Mononuclear cell (primary cell): ENCODE measurements around the gene YIF1A. TPM values are rescaled to one million over a fixed set of nuclear protein-coding genes. Genes with fewer than 3 reads are reported as not detected.
"Not testable (repeated sequence)": the region's sequence is repeated elsewhere in the genome, so short reads cannot be mapped to it uniquely, and the experiment has no call there.

Experiments used
- H3K27me3 ChIP-seq: 2 replicates; pipeline ENCODE4 v1.6.0; 2011; ENCODE audit warnings: low read length, control low read depth; ENCODE audit not compliant: insufficient read depth
- H3K4me1 ChIP-seq: 2 replicates; pipeline ENCODE4 v1.5.1; 2011; ENCODE audit warnings: mild to moderate bottlenecking, low read length, control low read depth; ENCODE audit not compliant: insufficient read depth
- H3K4me3 ChIP-seq: 2 replicates; pipeline ENCODE4 v1.5.1; 2011; ENCODE audit warnings: mild to moderate bottlenecking, low read length, moderate library complexity
- H3K9me3 ChIP-seq: 2 replicates; pipeline ENCODE4 v1.5.1; 2011; ENCODE audit warnings: low read depth, mild to moderate bottlenecking, control low read depth, low read length
- total RNA-seq: library from RNA; depleted of rRNA; stranded (reverse); fragments of >200 nt; gene quantifications from one replicate; pipeline ENCODE4 v1.2.3, GENCODE V29; 2012

YIF1A gene
- total RNA-seq, 1 donor = 13.1 TPM

GRCh38 chr11:66328302-66329144, 39.6 kb upstream of the YIF1A start:
- Histone ChIP-seq H3K4me3 (no peak overlapping the region), H3K4me1 (peaks cover 33% of the 10 kb centered on the region), H3K9me3 (no peaks in the 10 kb centered on the region), H3K27me3 (no peaks in the 10 kb centered on the region)

- H3K4me3 ChIP-seq = no peak overlapping the region
Measured at GRCh38 chr11:66328031-66328301, 39.0 kb upstream of the YIF1A start.

GRCh38 chr11:66327171-66328030, 38.5 kb upstream of the YIF1A start:
- H3K4me1 ChIP-seq = peaks cover 33% of the 10 kb centered on the region

More at GRCh38 chr11:66328031-66328301, 39.0 kb upstream of the YIF1A start:
- no peaks in the 10 kb centered on the region for H3K9me3 ChIP-seq
- peaks cover 33% of the 10 kb centered on the region for H3K4me1 ChIP-seq
- H3K27me3 ChIP-seq = no peaks in the 10 kb centered on the region

GRCh38 chr11:66326261-66327111, 37.5 kb upstream of the YIF1A start:
- H3K4me1 ChIP-seq = peaks cover 33% of the 10 kb centered on the region
- H3K4me3 ChIP-seq = no peak overlapping the region
- H3K9me3 ChIP-seq = no peaks in the 10 kb centered on the region
- H3K27me3 ChIP-seq = no peaks in the 10 kb centered on the region

More at GRCh38 chr11:66327171-66328030, 38.5 kb upstream of the YIF1A start:
- Histone ChIP-seq H3K27me3 (no peaks in the 10 kb centered on the region), H3K9me3 (no peaks in the 10 kb centered on the region), H3K4me3 (no peak overlapping the region)

GRCh38 chr11:66325263-66325671, 36.3 kb upstream of the YIF1A start:
- H3K9me3 ChIP-seq = no peaks in the 10 kb centered on the region
- peaks cover 33% of the 10 kb centered on the region for H3K4me1 ChIP-seq
- no peaks in the 10 kb centered on the region for H3K27me3 ChIP-seq
- H3K4me3 ChIP-seq = no peak overlapping the region

- no peaks in the 10 kb centered on the region for H3K9me3 ChIP-seq
- no peaks in the 10 kb centered on the region for H3K27me3 ChIP-seq
- H3K4me3 ChIP-seq = no peak overlapping the region
- H3K4me1 ChIP-seq = peaks cover 33% of the 10 kb centered on the region
Measured at GRCh38 chr11:66324664-66325063, 35.7 kb upstream of the YIF1A start.

GRCh38 chr11:66323684-66324083, 34.7 kb upstream of the YIF1A start:
- Histone ChIP-seq H3K27me3 (no peaks in the 10 kb centered on the region), H3K9me3 (no peaks in the 10 kb centered on the region), H3K4me3 (no peak overlapping the region), H3K4me1 (peaks cover 36% of the 10 kb centered on the region)

GRCh38 chr11:66322732-66323427, 33.9 kb upstream of the YIF1A start:
- Histone ChIP-seq H3K9me3 (no peaks in the 10 kb centered on the region), H3K4me3 (no peak overlapping the region), H3K27me3 (no peaks in the 10 kb centered on the region), H3K4me1 (peaks cover 36% of the 10 kb centered on the region)

GRCh38 chr11:66321606-66322005, 32.7 kb upstream of the YIF1A start:
- no peak overlapping the region for H3K4me3 ChIP-seq
- no peaks in the 10 kb centered on the region for H3K9me3 ChIP-seq
- H3K27me3 ChIP-seq = no peaks in the 10 kb centered on the region
- peaks cover 32% of the 10 kb centered on the region for H3K4me1 ChIP-seq

- H3K9me3 ChIP-seq, H3K27me3 ChIP-seq, H3K4me3 ChIP-seq: not testable (repeated sequence)
- peaks cover 26% of the 10 kb centered on the region for H3K4me1 ChIP-seq
Measured at GRCh38 chr11:66320748-66321147, 31.8 kb upstream of the YIF1A start.

- H3K4me1 ChIP-seq = peaks cover 25% of the 10 kb centered on the region
- H3K4me3 ChIP-seq, H3K9me3 ChIP-seq, H3K27me3 ChIP-seq: not testable (repeated sequence)
Measured at GRCh38 chr11:66320289-66320688, 31.3 kb upstream of the YIF1A start.

GRCh38 chr11:66318600-66318970, 29.6 kb upstream of the YIF1A start:
- no peaks in the 10 kb centered on the region for H3K27me3 ChIP-seq
- H3K4me1 ChIP-seq = peaks cover 33% of the 10 kb centered on the region
- H3K9me3 ChIP-seq = no peaks in the 10 kb centered on the region
- H3K4me3 ChIP-seq = no peak overlapping the region

GRCh38 chr11:66317723-66318599, 29.0 kb upstream of the YIF1A start:
- Histone ChIP-seq H3K4me1 (peaks cover 39% of the 10 kb centered on the region), H3K9me3 (no peaks in the 10 kb centered on the region), H3K27me3 (no peaks in the 10 kb centered on the region), H3K4me3 (no peak overlapping the region)

- no peak overlapping the region for H3K4me3 ChIP-seq
- H3K9me3 ChIP-seq = no peaks in the 10 kb centered on the region
- peaks cover 42% of the 10 kb centered on the region for H3K4me1 ChIP-seq
- H3K27me3 ChIP-seq = no peaks in the 10 kb centered on the region
Measured at GRCh38 chr11:66317322-66317722, 28.4 kb upstream of the YIF1A start.
